ENCODE measurements around the gene AP2A1.

Gene AP2A1

DNA sequence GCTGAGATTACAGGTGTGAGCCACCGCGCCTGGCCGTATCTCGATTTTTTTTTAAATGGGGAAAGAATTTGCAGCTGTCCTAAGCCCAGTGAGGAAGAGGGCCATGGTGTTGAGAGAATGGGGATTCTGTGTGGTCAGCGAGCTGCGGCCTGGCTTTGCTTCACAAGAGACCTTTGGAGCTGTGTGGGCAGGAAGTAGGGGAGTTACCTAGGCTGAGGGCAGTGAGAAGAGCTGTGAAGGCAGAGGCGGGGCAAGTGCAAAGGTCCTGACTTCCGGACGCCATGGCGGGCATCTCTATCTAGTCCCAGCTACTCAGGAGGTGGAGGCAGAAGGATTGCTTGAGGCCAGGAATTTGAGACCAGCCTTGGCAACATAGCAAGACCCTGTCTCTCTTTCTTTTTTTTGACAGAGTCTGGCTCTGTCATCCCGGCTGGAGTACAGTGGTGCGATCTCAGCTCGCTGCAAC, 4.9 kb downstream of the AP2A1 start:
- no peak for DNase-seq (ENCODE audit: low read depth, low spot score)
- no peak overlapping the region for H3K4me3 ChIP-seq (ENCODE audit: low read depth, low read length)
- TF ChIP-seq, protein P1, sequence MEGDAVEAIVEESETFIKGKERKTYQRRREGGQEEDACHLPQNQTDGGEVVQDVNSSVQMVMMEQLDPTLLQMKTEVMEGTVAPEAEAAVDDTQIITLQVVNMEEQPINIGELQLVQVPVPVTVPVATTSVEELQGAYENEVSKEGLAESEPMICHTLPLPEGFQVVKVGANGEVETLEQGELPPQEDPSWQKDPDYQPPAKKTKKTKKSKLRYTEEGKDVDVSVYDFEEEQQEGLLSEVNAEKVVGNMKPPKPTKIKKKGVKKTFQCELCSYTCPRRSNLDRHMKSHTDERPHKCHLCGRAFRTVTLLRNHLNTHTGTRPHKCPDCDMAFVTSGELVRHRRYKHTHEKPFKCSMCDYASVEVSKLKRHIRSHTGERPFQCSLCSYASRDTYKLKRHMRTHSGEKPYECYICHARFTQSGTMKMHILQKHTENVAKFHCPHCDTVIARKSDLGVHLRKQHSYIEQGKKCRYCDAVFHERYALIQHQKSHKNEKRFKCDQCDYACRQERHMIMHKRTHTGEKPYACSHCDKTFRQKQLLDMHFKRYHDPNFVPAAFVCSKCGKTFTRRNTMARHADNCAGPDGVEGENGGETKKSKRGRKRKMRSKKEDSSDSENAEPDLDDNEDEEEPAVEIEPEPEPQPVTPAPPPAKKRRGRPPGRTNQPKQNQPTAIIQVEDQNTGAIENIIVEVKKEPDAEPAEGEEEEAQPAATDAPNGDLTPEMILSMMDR (IDR thresholded peaks at IDR 0.05; ENCODE audit: low read depth, low read length) = no peak
- in situ Hi-C loops (cut with HindIII; ENCODE audit: low sequenced_read_pairs) = no loop called here

DNA sequence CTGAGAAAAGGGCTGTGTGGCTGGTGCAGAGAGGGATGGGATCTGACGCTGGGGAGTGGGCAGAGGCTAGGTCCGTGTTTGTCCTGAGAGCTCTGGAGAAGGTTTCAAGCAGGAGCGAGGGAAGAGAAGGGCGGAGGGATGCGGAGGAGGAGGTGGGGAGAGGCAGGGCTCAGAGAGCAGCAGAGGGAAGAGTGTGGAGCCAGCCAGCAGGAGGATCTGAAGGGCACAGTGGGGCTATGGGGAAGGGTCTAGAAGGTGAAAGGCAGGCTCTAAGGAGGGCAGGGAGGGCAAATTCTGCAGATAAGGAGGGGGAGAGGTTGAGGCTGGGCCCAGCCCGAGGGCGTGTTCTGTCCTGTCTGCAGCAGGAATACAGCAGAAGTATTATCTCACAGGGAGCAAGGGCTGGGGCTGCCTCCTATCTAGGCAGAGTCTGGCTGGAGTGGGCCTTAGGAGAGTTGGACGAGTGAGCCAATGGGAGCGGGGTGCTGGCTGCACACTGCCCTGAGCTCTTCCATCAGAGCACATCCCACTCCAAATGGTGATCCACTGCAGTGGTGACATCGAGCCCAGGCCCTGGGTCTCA, 6.1 kb downstream of the AP2A1 start:
- in situ Hi-C loops (cut with HindIII; ENCODE audit: low sequenced_read_pairs) = no loop called here
- no peak for DNase-seq (ENCODE audit: low read depth, low spot score)
- TF ChIP-seq, protein P1 (IDR thresholded peaks at IDR 0.05; ENCODE audit: low read depth, low read length) = no peak
- no peak overlapping the region for H3K4me3 ChIP-seq (ENCODE audit: low read depth, low read length)

DNA sequence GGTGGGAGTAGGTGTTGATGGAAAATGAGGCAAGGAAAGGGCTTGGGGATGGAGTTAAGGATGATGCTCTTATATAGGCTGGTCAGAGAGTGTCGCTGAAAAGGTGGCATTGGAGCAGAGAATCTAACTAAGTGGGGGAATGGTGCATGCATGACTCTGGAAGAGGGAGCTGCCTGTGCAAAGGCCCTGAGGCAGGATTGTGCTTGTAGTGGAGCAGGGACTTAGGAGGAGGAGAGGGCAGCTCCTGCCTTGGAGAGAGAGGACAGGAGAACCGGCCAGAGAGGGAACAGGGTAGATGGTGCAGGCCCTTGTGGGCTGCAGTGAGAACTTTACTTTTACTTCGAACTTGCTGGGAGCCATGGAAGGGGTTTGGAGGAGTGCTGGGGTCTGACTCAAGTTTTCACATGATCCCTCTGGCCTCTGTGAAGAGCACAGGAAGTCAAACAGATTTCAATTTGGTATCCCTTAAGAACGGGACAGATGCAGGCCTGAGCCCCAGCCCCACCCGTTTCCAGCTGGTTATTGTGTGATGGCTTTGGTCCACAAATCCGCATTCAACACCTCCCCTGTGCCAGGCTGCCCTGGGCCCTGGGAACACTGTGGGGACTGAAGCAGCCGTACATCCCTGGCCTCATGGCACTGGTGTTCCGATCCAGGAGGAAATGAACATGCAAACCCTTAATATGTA, 7.0 kb downstream of the AP2A1 start:
- TF ChIP-seq, protein P1 (IDR thresholded peaks at IDR 0.05; ENCODE audit: low read depth, low read length) = no peak
- in situ Hi-C loops (cut with HindIII; ENCODE audit: low sequenced_read_pairs) = no loop called here
- no peak for DNase-seq (ENCODE audit: low read depth, low spot score)
- H3K4me3 ChIP-seq (ENCODE audit: low read depth, low read length) = no peak overlapping the region

DNA sequence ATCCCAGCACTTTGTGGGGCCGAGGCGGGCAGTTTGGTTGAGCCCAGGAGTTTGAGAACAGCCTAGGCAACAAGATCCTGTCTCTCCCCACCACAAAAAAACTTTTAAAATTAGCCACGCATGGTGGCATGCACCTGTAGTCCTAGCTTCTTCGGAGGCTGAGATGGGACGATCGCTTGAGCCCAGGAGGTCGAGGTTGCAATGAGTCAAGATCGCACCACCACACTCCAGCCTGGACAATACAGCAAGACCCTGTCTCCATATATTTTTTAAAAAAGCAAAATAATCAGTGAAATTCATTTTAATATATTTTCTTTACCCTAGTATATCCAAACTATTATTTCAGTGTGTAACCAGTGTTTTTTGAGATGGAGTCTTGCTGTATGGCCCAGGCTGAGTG, 8.2 kb downstream of the AP2A1 start:
- in situ Hi-C loops (cut with HindIII; ENCODE audit: low sequenced_read_pairs) = no loop called here
- no peak overlapping the region for H3K4me3 ChIP-seq (ENCODE audit: low read depth, low read length)
- TF ChIP-seq, protein P1 (IDR thresholded peaks at IDR 0.05; ENCODE audit: low read depth, low read length) = no peak
- no peak for DNase-seq (ENCODE audit: low read depth, low spot score)

DNA sequence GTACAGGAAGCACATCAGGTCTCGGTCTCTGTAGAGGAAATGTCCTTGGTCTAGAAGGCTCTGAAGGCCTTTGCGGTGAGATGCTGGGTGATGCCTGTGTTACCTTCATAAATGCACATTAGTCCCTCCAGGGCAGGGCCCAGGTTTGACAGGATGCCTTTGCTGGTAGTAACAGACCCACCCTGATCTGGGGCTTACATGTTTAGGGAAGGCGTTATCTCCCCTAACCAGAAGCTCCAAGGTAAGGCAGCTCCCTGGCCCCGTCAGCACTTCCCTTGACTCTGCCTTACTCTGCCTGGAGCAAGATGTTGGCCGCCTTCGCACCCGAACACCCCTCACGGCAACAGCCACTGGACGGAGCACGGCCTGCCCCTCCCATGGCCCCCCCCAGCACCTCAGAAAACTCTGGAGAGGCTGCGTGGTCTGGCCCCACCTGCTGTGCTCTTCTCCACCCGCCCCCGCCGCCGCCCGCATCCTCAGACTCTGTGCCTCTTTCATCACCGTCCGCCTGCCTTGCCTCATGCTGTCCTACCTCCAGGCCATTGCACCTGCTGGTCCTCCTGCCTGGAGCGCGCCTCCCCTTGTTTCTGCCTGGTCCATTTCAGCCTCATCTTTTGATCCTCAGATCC, 9.1 kb downstream of the AP2A1 start:
- DNase-seq (ENCODE audit: low read depth, low spot score) = no peak
- TF ChIP-seq, protein P1 (IDR thresholded peaks at IDR 0.05; ENCODE audit: low read depth, low read length) = no peak
- in situ Hi-C loops (cut with HindIII; ENCODE audit: low sequenced_read_pairs) = no loop called here
- H3K4me3 ChIP-seq (ENCODE audit: low read depth, low read length) = no peak overlapping the region

DNA sequence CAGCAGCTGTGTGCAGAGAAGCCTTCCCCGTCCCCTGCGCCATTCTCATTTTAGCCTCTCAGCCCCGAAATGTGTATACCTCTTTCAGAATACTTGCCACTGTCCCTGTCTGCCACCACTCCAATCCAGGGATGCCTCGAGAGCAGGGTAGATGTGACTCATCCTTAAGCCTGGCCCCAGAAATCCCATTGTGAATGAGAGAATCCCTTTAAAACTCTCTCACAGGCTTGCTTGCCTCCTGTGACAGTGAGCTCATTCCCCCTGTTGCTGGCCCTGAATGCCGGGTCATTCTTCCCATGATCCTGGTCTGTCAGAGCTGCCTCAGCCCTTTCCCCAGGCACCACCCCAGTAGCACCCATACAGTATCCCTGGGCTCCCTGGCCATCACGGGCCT, 9.6 kb downstream of the AP2A1 start:
- TF ChIP-seq, protein P1 (IDR thresholded peaks at IDR 0.05; ENCODE audit: low read depth, low read length) = no peak
- no peak for DNase-seq (ENCODE audit: low read depth, low spot score)
- H3K4me3 ChIP-seq (ENCODE audit: low read depth, low read length) = no peak overlapping the region
- in situ Hi-C loops (cut with HindIII; ENCODE audit: low sequenced_read_pairs) = no loop called here

Measured in astrocyte of the spinal cord (primary cell).